Retinal pigment epithelial cell (primary cell): Measurements from ENCODE around the gene PRSS27.
"Not testable (repeated sequence)": the region's sequence is repeated elsewhere in the genome, so short reads cannot be mapped to it uniquely, and the experiment has no call there.

ENCODE experiments used
- DNase-seq: peaks from one replicate; pipeline ENCODE4 v3.0.0-alpha.2; 2010; ENCODE audit warnings: low read depth
- H3K4me3 ChIP-seq: 2 replicates; pipeline ENCODE4 v1.5.1; 2011; ENCODE audit warnings: mild to moderate bottlenecking, low read length, control low read depth, moderate library complexity
- CTCF ChIP-seq: conservative IDR thresholded peaks from 2 replicates; pipeline ENCODE4 v1.5.1; 2011; ENCODE audit warnings: low read depth, low read length, control low read depth, inconsistent platforms

The PRSS27 gene

GRCh38 chr16:2692948-2693651 is 26.9 kb downstream of the PRSS27 start:
- DNase-seq, result peak; percentile 44
- no peak for TF ChIP-seq CTCF
- no peak overlapping the region for H3K4me3 ChIP-seq

DNA sequence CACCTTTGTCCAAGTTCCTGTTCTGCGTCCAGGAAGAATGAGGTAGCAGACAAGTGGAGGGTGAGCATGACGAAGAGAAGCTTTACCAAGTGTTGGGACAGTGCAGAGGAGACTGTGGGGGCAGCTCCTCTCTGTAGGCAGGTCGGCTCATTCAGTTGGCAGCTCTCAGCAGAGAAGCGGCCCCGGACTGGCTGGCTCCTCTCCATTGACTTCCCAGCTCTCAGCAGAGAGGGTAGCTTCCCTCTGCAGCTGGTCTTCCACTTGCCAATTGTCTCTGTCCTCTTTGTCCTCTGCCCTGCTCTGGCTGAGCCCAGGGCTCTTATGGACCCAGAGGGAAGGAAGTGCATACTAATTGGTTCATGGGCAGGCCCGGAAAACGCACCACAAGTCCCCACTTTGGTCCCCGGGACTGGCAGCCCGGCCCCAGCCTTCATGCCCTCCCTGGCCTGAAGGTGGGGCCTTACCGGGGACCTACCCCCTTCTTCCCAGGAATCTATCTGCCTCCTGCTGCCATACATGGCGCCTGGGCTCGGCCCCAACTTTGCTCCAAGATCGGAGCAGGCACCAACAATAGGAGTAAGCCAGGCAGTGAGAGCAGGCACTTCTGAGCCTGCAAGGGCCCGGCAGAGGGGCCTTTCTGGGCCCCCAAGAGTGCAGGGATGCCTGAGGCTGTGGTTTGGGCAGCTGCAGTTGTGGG is 27.6 kb downstream of the PRSS27 start:
- H3K4me3 ChIP-seq, result no peak overlapping the region
- DNase-seq, result no peak
- TF ChIP-seq CTCF, result no peak

- TF ChIP-seq CTCF, result no peak
- DNase-seq, result no peak
- H3K4me3 ChIP-seq, result no peak overlapping the region
Observed at GRCh38 chr16:2691491-2692248, 28.4 kb downstream of the PRSS27 start.

DNA sequence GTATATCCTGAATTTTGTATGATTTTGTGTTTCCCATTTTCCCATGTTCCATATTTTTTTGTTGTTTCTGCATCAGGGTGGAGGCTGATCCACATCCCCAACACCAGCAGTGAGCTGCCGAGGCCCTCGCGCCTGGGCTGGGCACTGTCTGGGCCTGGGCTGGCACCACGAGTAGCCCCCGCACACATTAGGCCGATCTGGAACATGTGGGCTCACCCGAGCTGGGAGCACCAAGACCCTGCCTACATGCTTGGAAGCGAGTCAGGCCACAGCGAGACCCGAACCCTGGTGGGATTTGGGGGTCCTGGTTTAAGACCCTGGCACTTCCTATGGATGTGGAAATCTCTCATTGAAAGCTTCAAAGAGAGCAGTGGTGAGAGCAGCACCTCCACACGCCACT is 29.2 kb downstream of the PRSS27 start:
- no peak for TF ChIP-seq CTCF
- DNase-seq, result no peak
- H3K4me3 ChIP-seq, result no peak overlapping the region

DNA sequence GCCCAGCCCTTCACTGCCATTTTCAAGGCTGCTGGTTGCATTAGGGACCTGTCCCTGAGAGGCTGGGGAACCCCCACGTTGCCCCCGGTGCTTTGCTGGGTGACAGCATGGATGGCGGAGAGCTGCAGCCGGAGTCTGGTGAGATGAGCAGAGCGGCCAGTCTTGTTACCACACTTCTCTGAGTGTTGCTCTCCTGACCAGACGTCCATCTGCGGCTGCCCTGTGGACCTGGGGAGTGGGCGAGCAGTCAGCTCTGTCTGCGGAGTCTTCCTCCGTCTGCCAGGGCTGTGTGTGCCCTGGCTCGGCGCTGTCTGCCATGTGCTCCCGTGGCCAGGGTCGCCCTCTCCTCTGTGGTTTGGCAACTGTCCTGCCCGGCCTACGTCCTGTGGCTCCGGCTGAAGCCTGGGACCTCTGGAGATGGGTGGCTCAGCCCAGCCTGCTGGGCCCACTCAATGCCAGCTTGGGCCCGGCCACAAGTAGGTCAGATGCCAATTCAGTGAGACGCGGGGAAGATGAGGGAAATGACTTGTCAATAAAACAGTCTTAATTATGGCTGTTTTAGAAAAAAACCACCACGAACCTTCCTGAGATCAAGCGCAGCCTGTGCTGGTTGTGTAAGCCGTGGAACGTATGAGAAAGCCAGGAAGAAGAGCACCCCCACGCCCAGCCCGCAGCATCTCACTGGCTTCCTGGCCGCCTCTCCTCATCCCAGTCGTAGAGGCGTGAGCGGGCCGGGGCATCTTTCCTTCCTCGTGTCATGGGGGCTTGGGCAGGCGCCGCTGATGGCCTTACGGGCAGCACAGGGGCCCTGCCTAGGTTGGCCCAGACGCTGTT is 29.8 kb downstream of the PRSS27 start:
- no peak for TF ChIP-seq CTCF
- H3K4me3 ChIP-seq, result no peak overlapping the region
- DNase-seq, result no peak

DNA sequence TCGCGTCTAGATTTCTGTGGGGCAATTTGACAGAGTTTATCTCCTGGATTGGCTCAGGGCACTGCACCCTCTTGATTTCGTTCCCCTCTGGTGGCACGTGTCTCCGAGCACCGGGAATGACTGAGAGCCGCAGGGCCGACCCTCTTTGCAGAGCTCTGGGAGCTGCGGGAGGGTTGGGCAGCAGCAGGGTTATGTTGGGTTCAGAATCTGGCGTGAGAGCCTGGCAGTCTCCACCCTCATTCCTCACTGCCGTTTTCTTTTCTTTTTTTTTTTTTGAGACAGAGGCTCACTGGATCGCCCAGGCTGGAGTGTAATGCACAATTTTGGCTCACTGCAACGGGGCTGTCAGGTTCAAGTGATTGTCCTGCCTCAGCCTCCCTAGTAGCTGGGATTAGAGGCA is 30.6 kb downstream of the PRSS27 start:
- not testable (repeated sequence) for H3K4me3 ChIP-seq, DNase-seq
